GM12874 (cell line): ENCODE data around the gene ARHGAP32.

Source experiments
- TF ChIP-seq, protein P1 (sequence below): IDR thresholded peaks from 2 replicates; pipeline ENCODE4 v1.5.1; 2011; ENCODE audit warnings: low read depth, mild to moderate bottlenecking, control low read depth, low read length, moderate library complexity; ENCODE audit not compliant: insufficient read depth

The ARHGAP32 gene

DNA sequence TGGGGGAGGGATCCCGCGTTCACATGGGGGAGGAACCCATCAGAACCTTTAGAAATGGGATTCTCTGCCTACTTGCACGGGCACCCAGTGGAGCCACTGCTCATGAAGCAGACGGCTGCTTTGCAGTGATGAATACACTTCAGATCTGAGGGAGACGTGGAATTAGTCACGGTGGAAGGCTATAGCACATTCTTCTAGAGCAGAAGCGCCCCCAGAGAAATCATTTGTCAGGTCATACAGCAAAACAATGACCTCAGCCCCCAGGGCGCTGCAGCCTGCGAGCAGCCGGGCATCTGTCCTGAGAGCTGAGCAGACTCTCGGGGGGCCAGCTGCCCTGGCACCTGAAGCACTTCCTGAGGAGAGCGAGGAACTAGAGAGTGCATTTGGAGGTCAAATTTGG lies 262.1 kb downstream of the ARHGAP32 start:
- TF ChIP-seq, protein P1, sequence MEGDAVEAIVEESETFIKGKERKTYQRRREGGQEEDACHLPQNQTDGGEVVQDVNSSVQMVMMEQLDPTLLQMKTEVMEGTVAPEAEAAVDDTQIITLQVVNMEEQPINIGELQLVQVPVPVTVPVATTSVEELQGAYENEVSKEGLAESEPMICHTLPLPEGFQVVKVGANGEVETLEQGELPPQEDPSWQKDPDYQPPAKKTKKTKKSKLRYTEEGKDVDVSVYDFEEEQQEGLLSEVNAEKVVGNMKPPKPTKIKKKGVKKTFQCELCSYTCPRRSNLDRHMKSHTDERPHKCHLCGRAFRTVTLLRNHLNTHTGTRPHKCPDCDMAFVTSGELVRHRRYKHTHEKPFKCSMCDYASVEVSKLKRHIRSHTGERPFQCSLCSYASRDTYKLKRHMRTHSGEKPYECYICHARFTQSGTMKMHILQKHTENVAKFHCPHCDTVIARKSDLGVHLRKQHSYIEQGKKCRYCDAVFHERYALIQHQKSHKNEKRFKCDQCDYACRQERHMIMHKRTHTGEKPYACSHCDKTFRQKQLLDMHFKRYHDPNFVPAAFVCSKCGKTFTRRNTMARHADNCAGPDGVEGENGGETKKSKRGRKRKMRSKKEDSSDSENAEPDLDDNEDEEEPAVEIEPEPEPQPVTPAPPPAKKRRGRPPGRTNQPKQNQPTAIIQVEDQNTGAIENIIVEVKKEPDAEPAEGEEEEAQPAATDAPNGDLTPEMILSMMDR: no peak

DNA sequence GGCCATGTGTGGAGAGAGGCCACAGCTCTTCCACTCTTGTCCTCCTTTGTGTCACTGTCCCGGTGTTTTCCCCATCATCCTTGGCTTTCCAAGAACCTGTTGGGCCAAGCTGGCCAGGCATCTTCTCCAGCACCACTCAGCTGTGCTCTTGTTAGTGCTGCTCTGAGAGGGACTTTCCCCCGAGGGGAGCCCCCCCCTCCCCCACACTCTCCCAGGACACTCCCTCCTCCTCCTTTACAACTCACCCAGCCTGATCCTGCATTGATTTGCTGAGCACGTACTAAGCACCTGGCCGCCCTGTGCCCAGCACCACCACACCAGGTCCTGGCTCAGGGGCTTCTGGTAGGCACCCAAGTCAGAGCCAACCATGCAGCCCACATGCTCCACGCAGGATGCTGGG lies 262.7 kb downstream of the ARHGAP32 start:
- TF ChIP-seq, protein P1: no peak

DNA sequence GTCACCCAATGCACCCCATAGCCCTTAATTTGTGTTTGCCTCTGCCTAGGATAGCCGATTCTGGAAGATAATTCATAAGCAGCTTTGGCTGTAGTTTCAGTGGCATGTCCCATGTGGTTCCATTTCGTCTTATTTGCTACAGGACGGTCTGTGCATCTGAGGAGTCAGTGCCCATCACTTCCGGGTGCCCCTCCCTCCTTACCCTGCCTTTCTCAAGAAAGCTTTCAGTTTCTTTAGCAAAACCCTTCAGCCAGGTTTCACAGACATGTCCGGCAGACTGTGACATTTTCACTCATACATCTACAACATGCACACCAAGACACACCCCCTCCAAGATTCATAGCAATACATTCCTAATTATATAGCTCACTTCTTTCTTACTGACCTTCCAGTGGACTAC lies 263.7 kb downstream of the ARHGAP32 start:
- TF ChIP-seq, protein P1: no peak

DNA sequence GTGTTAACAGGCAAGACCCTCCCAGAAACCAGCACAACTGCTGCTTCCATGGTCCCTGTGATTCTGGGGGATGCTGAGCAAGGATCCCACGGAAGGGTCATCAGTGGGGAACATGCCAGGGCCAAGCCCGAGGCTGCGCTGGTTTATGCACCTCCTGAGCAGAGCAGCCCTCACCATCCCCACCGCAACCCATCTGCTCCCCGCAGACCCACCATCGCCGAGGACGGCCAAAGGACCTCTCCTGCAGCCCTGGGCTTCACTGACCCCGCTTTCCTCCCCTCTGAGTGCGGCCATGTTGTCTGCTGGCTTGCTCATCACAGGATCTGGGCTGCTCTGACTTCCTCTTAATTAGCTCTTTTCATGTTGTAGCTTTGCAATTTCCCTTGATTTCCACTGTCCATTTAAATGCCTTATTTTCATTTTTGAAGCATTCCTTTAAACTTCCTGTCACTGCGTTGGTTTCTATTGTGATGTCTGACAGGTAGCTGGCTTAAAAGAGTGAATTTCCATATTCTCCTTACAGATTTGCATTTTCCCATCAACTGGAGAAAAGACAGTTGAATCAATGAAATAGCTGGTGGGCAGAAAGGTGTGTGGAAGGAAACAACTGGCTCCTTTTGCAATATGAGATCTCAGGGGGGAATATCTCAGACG lies 264.3 kb downstream of the ARHGAP32 start:
- TF ChIP-seq, protein P1: no peak

DNA sequence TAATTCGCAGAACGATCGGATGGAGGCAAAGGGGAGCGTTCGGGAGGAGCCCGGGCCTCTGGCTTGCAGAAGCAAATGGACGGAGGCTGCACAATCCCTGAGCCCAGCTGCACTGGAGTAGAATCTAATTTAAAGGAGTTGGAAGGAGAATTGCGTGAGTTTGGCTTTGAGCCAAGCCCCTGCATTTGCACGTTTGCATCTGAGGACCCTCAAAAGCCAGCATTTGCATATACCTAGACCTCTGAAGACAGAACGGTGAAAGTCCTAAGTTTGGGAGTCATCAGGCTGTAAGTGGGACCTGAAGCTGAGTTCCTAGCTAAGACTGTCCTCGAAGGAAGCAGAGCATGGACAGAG lies 265.0 kb downstream of the ARHGAP32 start:
- TF ChIP-seq, protein P1: no peak

DNA sequence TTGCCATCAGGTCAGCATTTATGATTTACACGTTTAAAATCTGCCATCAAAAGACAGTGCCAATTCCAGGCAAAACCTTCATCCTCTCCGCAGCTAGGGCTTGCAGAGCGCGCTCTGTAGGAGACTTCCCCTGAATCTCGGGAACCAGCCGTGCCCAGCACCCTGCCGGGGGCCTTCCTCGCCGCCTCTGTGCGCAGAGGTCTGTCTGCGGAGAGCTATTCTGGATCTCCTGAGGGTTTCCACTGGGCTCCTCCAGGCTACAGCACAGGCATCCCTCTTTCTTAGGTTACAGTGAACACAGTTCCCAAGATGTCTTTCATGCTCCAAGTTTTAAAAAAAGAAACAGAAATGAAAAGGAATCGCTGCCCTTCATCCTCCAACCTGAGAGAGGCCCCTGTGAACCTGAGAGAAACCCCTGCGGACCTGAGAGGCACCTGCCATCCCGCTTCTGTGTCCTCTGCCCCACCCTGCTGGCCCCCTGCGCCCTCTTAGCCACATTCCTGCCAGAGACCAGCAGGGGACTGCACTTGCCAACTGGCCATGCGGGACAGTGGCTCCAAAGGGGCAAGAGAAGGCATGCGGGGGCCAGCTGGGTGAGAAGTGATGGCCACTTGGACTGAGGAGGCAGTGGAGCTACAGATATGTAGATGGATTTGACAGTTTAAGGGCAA lies 265.6 kb downstream of the ARHGAP32 start:
- TF ChIP-seq, protein P1: no peak

DNA sequence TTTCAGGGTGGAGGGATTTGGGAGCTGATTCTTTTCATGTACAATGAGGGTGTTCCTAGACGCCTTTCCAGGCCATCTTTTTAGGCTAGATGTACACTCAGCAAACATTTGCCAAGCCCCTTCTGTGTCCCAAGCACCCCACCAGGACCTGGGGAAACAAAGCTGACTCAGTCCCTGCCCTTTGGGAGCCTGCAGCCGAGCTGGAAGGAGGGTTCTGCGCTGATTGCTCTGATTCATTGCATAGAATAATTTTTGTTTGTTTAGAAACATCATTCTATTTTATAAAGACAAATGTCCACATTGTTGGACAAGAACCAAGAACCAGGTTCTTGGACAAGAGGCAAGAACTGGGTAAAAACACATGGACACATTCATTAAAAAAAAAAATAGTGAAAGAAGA lies 266.1 kb downstream of the ARHGAP32 start:
- TF ChIP-seq, protein P1: no peak
